Endodermal cell (in vitro differentiated cells): Measurements from ENCODE around the gene RHEX. TPM values are rescaled to one million over a fixed set of nuclear protein-coding genes. Genes with fewer than 3 reads are reported as not detected.

Experiments used
- DNase-seq: peaks from one replicate; pipeline ENCODE4 v3.0.0-alpha.2; 2017
- H3K27ac ChIP-seq: 2 replicates; pipeline ENCODE4 v1.5.1; 2013; ENCODE audit warnings: mild to moderate bottlenecking, low read depth, low read length, moderate library complexity
- H3K27me3 ChIP-seq: 2 replicates; pipeline ENCODE4 v1.6.1; 2013; ENCODE audit warnings: mild to moderate bottlenecking, low read length, moderate library complexity; ENCODE audit not compliant: insufficient read depth, control insufficient read depth, poor library complexity, severe bottlenecking
- H3K36me3 ChIP-seq: 2 replicates; pipeline ENCODE4 v1.7.0; 2013; ENCODE audit warnings: mild to moderate bottlenecking, low read length, moderate library complexity; ENCODE audit not compliant: control insufficient read depth, insufficient read depth
- H3K4me1 ChIP-seq: one replicate; pipeline ENCODE4 v1.7.0; 2013; ENCODE audit warnings: low read length; ENCODE audit not compliant: control insufficient read depth, insufficient read depth
- H3K4me3 ChIP-seq: 2 replicates; pipeline ENCODE4 v1.5.1; 2013; ENCODE audit warnings: mild to moderate bottlenecking, low read length, moderate library complexity
- H3K9ac ChIP-seq: 2 replicates; pipeline ENCODE4 v1.6.1; 2013; ENCODE audit warnings: mild to moderate bottlenecking, low read length, moderate library complexity; ENCODE audit not compliant: poor library complexity, severe bottlenecking; ENCODE audit errors: extremely low read depth
- H3K9me3 ChIP-seq: 2 replicates; pipeline ENCODE4 v1.6.1; 2013; ENCODE audit warnings: mild to moderate bottlenecking, low read length, moderate library complexity; ENCODE audit not compliant: control insufficient read depth
- H3K27ac Mint-ChIP-seq: 2 replicates; pipeline ENCODE4 v1.8.0; 2020; ENCODE audit warnings: mixed read lengths
- H3K27me3 Mint-ChIP-seq: 2 replicates; pipeline ENCODE4 v1.8.0; 2021; ENCODE audit warnings: mild to moderate bottlenecking, mixed read lengths; ENCODE audit not compliant: insufficient read depth
- H3K36me3 Mint-ChIP-seq: 2 replicates; pipeline ENCODE4 v1.8.0; 2020; ENCODE audit warnings: low read depth, mixed read lengths
- H3K4me1 Mint-ChIP-seq: 2 replicates; pipeline ENCODE4 v1.8.0; 2020; ENCODE audit warnings: mixed read lengths
- H3K4me3 Mint-ChIP-seq: 2 replicates; pipeline ENCODE4 v1.8.0; 2020; ENCODE audit warnings: mild to moderate bottlenecking, moderate library complexity, mixed read lengths
- H3K9me3 Mint-ChIP-seq: 2 replicates; pipeline ENCODE4 v1.8.0; 2020; ENCODE audit warnings: mild to moderate bottlenecking, mixed read lengths
- CTCF ChIP-seq: fragments of 200-600 bp; sonication (generic); conservative IDR thresholded peaks from 2 replicates; pipeline ENCODE4 v1.5.0; 2021; ENCODE audit warnings: antibody characterized with exemption, mild to moderate bottlenecking
- WGBS, 2 experiments: methylation state at CpG; one replicate each; pipeline versions ENCODE4 v1.1.5 to v1.1.7; 2013; ENCODE audit warnings: missing lambda C conversion rate in 2 of 2, mixed read lengths in 1 of 2; ENCODE audit not compliant: insufficient coverage in 1 of 2, insufficient read length in 1 of 2; 5-methylcytosine and 5-hydroxymethylcytosine counted together
- total RNA-seq, 2 donors: library from RNA; stranded (reverse); fragmentation: NEBNext Ultra II Directional in 1 of 2; extraction: Animal tissue kit (Norgen Biotek cat#: 25700) in 1 of 2; gene quantifications; 2 replicates in 1 of 2; 3 replicates in 1 of 2; pipeline ENCODE4 v1.2.1, GENCODE V29; 2021

The RHEX gene
- total RNA-seq, 2 donors from 2014 or later, result not detected

GRCh38 chr1:206020393-206021007 lies 32.5 kb upstream of the RHEX start:
- Histone ChIP-seq H3K9me3 (no peaks in the 10 kb centered on the region), H3K27ac (no peak overlapping the region), H3K27me3 (no peaks in the 10 kb centered on the region), H3K4me3 (no peak overlapping the region), H3K4me1 (peaks cover 11% of the 10 kb centered on the region), H3K9ac (no peak overlapping the region), H3K36me3 (no peaks in the 10 kb centered on the region)
- Mint-ChIP-seq H3K27ac (no peak overlapping the region), H3K9me3 (no peaks in the 10 kb centered on the region), H3K36me3 (no peaks in the 10 kb centered on the region), H3K27me3 (peaks cover 4% of the 10 kb centered on the region), H3K4me1 (peaks cover 8% of the 10 kb centered on the region), H3K4me3 (no peak overlapping the region)
- no peak for DNase-seq
- WGBS, 2 experiments, result 92 to 93% methylated on average over 2 to 4 of the region's 4 CpGs
- TF ChIP-seq CTCF, result no peak

- Mint-ChIP-seq H3K9me3 (no peaks in the 10 kb centered on the region), H3K4me1 (peaks cover 8% of the 10 kb centered on the region), H3K4me3 (no peak overlapping the region), H3K27ac (no peak overlapping the region), H3K27me3 (peaks cover 4% of the 10 kb centered on the region), H3K36me3 (no peaks in the 10 kb centered on the region)
- Histone ChIP-seq H3K27me3 (no peaks in the 10 kb centered on the region), H3K36me3 (no peaks in the 10 kb centered on the region), H3K9me3 (no peaks in the 10 kb centered on the region), H3K9ac (no peak overlapping the region), H3K4me1 (peaks cover 11% of the 10 kb centered on the region), H3K27ac (no peak overlapping the region), H3K4me3 (no peak overlapping the region)
- no peak for DNase-seq
- no peak for TF ChIP-seq CTCF
- 87 to 88% methylated on average over 7 to 9 of the region's 9 CpGs for WGBS, 2 experiments
Measured at GRCh38 chr1:206021008-206021625, 31.9 kb upstream of the RHEX start.

GRCh38 chr1:206021626-206022365 lies 31.2 kb upstream of the RHEX start:
- no peak for DNase-seq
- no peak for TF ChIP-seq CTCF
- no peak overlapping the region for H3K9ac ChIP-seq
- Mint-ChIP-seq H3K27me3 (peaks cover 4% of the 10 kb centered on the region), H3K4me3 (no peak overlapping the region), H3K27ac (no peak overlapping the region), H3K4me1 (peaks cover 8% of the 10 kb centered on the region), H3K36me3 (no peaks in the 10 kb centered on the region), H3K9me3 (no peaks in the 10 kb centered on the region)
- H3K36me3 ChIP-seq, result no peaks in the 10 kb centered on the region
- WGBS, 2 experiments, result 90 to 95% methylated on average over 2 to 4 of the region's 4 CpGs
- no peaks in the 10 kb centered on the region for H3K27me3 ChIP-seq
- no peak overlapping the region for H3K27ac ChIP-seq
- no peak overlapping the region for H3K4me3 ChIP-seq
- H3K4me1 ChIP-seq, result peaks cover 11% of the 10 kb centered on the region
- H3K9me3 ChIP-seq, result no peaks in the 10 kb centered on the region
